ENCODE results near the gene PEPD.

The PEPD gene

GRCh38 chr19:33399081-33399744, 122.4 kb downstream of the PEPD start:
- TF ChIP-seq GATA1 (IDR thresholded peaks at IDR 0.05; ENCODE audit: low read depth, low read length) (no peak), POLR2A (IDR thresholded peaks at IDR 0.05; ENCODE audit: low read length) (no peak)
- DNase-seq: no peak

GRCh38 chr19:33398361-33399060, 123.1 kb downstream of the PEPD start:
- no peak for TF ChIP-seq POLR2A (IDR thresholded peaks at IDR 0.05; ENCODE audit: low read length)
- TF ChIP-seq GATA1 (IDR thresholded peaks at IDR 0.05; ENCODE audit: low read depth, low read length): no peak
- no peak for DNase-seq

GRCh38 chr19:33397536-33398360, 123.8 kb downstream of the PEPD start:
- TF ChIP-seq POLR2A (IDR thresholded peaks at IDR 0.05; ENCODE audit: low read length): no peak
- no peak for DNase-seq

GRCh38 chr19:33396701-33397535, 124.7 kb downstream of the PEPD start:
- no peak for DNase-seq
- TF ChIP-seq GATA1 (IDR thresholded peaks at IDR 0.05; ENCODE audit: low read depth, low read length): no peak
- TF ChIP-seq POLR2A (IDR thresholded peaks at IDR 0.05; ENCODE audit: low read length): no peak

GRCh38 chr19:33395561-33396550, 125.7 kb downstream of the PEPD start:
- TF ChIP-seq GATA1 (IDR thresholded peaks at IDR 0.05; ENCODE audit: low read depth, low read length) (no peak), POLR2A (IDR thresholded peaks at IDR 0.05; ENCODE audit: low read length) (no peak)
- DNase-seq: no peak

GRCh38 chr19:33394723-33395560, 126.6 kb downstream of the PEPD start:
- DNase-seq: no peak
- TF ChIP-seq GATA1 (IDR thresholded peaks at IDR 0.05; ENCODE audit: low read depth, low read length) (no peak), POLR2A (IDR thresholded peaks at IDR 0.05; ENCODE audit: low read length) (no peak)

GRCh38 chr19:33394006-33394722, 127.4 kb downstream of the PEPD start:
- TF ChIP-seq GATA1 (IDR thresholded peaks at IDR 0.05; ENCODE audit: low read depth, low read length) (no peak), POLR2A (IDR thresholded peaks at IDR 0.05; ENCODE audit: low read length) (no peak)
- no peak for DNase-seq

GRCh38 chr19:33393286-33394005, 128.1 kb downstream of the PEPD start:
- TF ChIP-seq GATA1 (IDR thresholded peaks at IDR 0.05; ENCODE audit: low read depth, low read length) (no peak), POLR2A (IDR thresholded peaks at IDR 0.05; ENCODE audit: low read length) (no peak)
- no peak for DNase-seq

- TF ChIP-seq GATA1 (IDR thresholded peaks at IDR 0.05; ENCODE audit: low read depth, low read length): no peak
- TF ChIP-seq POLR2A (IDR thresholded peaks at IDR 0.05; ENCODE audit: low read length): no peak
- DNase-seq: no peak
Observed at GRCh38 chr19:33392341-33393285, 129.0 kb downstream of the PEPD start.

Measured in erythroblast (primary cell).